ENCODE data around the gene STON1. TPM values are rescaled to one million over a fixed set of nuclear protein-coding genes. Genes with fewer than 3 reads are reported as not detected.
"Not testable (repeated sequence)": the region's sequence is repeated elsewhere in the genome, so short reads cannot be mapped to it uniquely, and the experiment has no call there.

STON1 gene
- total RNA-seq, 1 experiment from 2014 or later: 5.5 TPM

DNA sequence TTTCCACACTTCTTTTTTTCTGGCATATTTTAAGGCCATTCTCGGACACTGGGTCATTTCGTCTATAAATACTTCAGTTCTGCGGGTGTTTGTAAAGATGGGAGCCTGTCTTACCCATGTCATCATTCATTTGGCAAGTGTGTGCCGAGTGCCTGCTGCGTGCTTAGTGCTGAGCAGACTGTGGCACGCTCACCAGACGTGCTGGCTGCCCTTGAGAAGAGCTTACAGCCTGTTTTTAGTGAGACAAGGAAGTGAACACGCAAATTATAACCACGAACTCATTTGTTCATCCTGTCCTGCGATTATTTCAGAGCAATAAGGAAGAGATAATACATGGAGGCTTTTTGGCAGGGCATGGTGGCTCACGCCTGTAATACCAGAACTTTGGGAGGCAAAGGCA, 10.4 kb upstream of the STON1 start:
- no peaks in the 10 kb centered on the region for H3K9me3 ChIP-seq (ENCODE audit: control insufficient read depth, low read depth, low read length)
- H3K4me2 ChIP-seq (ENCODE audit: insufficient read depth, insufficient read length, low read length): no peak overlapping the region
- no peak overlapping the region for H4K91ac ChIP-seq (ENCODE audit: insufficient read length, low read depth, low read length)
- no peak overlapping the region for H4K5ac ChIP-seq (ENCODE audit: insufficient read length, low read depth, low read length)
- no peak overlapping the region for H3K18ac ChIP-seq (ENCODE audit: insufficient read length, low read depth, low read length)
- no peak overlapping the region for H3K14ac ChIP-seq (ENCODE audit: insufficient read depth, low read length)
- H3K9ac ChIP-seq (ENCODE audit: extremely low read depth, insufficient read length, low read length): no peak overlapping the region
- H3K27ac ChIP-seq (ENCODE audit: insufficient read length, low read depth, low read length): peak overlapping the region; percentile 32
- H2BK5ac ChIP-seq (ENCODE audit: insufficient read length, low read length): no peak overlapping the region
- H3K27me3 ChIP-seq (ENCODE audit: insufficient read depth, low read length): no peaks in the 10 kb centered on the region; the same call in 1 of the 2 replicates
- H4K8ac ChIP-seq (replicated peaks; ENCODE audit: insufficient read length, low read depth, low read length): no peak overlapping the region
- H3T11ph ChIP-seq (ENCODE audit: low read length): no peak overlapping the region
- Mint-ChIP-seq H3K4me3 (no peak overlapping the region), H3K36me3 (ENCODE audit: insufficient read depth in 1 of 3, low read depth in 3 of 3) (peaks cover 16 to 62% (median 39%) of the 10 kb centered on the region in 3 experiments), H3K4me1 (no peaks in the 10 kb centered on the region), H3K27me3 (ENCODE audit: low read depth) (no peaks in the 10 kb centered on the region; the same call in 1 of the 2 replicates), H3K27ac (peak overlapping the region; percentile 26 to 92 (median 74); a peak in 5 of 7 replicates), H3K9me3 (no peaks in the 10 kb centered on the region)
- no peaks in the 10 kb centered on the region for H3K79me1 ChIP-seq (ENCODE audit: insufficient read depth, low read depth, low read length, poor library complexity, severe bottlenecking)
- H3K56ac ChIP-seq (ENCODE audit: insufficient read length, low read depth, low read length): no peak overlapping the region
- no peaks in the 10 kb centered on the region for H3K4me1 ChIP-seq (ENCODE audit: insufficient read depth, low read length)
- H3K4ac ChIP-seq (ENCODE audit: low read depth, low read length): no peak overlapping the region
- TF ChIP-seq, protein P1, sequence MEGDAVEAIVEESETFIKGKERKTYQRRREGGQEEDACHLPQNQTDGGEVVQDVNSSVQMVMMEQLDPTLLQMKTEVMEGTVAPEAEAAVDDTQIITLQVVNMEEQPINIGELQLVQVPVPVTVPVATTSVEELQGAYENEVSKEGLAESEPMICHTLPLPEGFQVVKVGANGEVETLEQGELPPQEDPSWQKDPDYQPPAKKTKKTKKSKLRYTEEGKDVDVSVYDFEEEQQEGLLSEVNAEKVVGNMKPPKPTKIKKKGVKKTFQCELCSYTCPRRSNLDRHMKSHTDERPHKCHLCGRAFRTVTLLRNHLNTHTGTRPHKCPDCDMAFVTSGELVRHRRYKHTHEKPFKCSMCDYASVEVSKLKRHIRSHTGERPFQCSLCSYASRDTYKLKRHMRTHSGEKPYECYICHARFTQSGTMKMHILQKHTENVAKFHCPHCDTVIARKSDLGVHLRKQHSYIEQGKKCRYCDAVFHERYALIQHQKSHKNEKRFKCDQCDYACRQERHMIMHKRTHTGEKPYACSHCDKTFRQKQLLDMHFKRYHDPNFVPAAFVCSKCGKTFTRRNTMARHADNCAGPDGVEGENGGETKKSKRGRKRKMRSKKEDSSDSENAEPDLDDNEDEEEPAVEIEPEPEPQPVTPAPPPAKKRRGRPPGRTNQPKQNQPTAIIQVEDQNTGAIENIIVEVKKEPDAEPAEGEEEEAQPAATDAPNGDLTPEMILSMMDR (conservative IDR thresholded peaks at IDR 0.05): no peak
- no peak overlapping the region for H2AK5ac ChIP-seq (ENCODE audit: insufficient read length, low read length)
- H3K79me2 ChIP-seq (ENCODE audit: insufficient read depth, low read length): no peaks in the 10 kb centered on the region
- no peak overlapping the region for H2BK12ac ChIP-seq (ENCODE audit: insufficient read length, low read depth, low read length)
- no peak overlapping the region for H3K23ac ChIP-seq (ENCODE audit: insufficient read length, low read depth, low read length)
- H2BK20ac ChIP-seq (ENCODE audit: low read depth, low read length, poor library complexity, severe bottlenecking): no peak overlapping the region
- no peak overlapping the region for H2BK120ac ChIP-seq (ENCODE audit: low read depth, low read length, poor library complexity, severe bottlenecking)
- H3K23me2 ChIP-seq (ENCODE audit: insufficient read length, low read depth, low read length, poor library complexity, severe bottlenecking): peaks cover 2% of the 10 kb centered on the region
- H2AFZ ChIP-seq (ENCODE audit: low read length): no peak overlapping the region
- DNase-seq: no peak
- no peaks in the 10 kb centered on the region for H4K20me1 ChIP-seq (ENCODE audit: control insufficient read depth, insufficient read depth, insufficient read length)
- H2BK15ac ChIP-seq (ENCODE audit: low read depth, low read length): no peak overlapping the region
- no CpG with 5 or more reads among the region's 11 CpGs for WGBS (ENCODE audit: extremely low coverage, insufficient read length, low lambda C conversion rate)

- H3K4me3 Mint-ChIP-seq: not testable (repeated sequence)
- no CpG with 5 or more reads among the region's 3 CpGs for WGBS (ENCODE audit: extremely low coverage, insufficient read length, low lambda C conversion rate)
Measured at GRCh38 chr2:48524756-48525155, 5.2 kb upstream of the STON1 start.

More at GRCh38 chr2:48524756-48525155, 5.2 kb upstream of the STON1 start:
- H3K23me2 ChIP-seq (ENCODE audit: insufficient read length, low read depth, low read length, poor library complexity, severe bottlenecking); H3K79me1 ChIP-seq (ENCODE audit: insufficient read depth, low read depth, low read length, poor library complexity, severe bottlenecking); H3T11ph ChIP-seq (ENCODE audit: low read length); H4K8ac ChIP-seq (replicated peaks; ENCODE audit: insufficient read length, low read depth, low read length); H3K9me3 ChIP-seq (ENCODE audit: control insufficient read depth, low read depth, low read length); H3K4me1 ChIP-seq (ENCODE audit: insufficient read depth, low read length); H3K79me2 ChIP-seq (ENCODE audit: insufficient read depth, low read length); DNase-seq; H4K5ac ChIP-seq (ENCODE audit: insufficient read length, low read depth, low read length); H4K91ac ChIP-seq (ENCODE audit: insufficient read length, low read depth, low read length); H3K27ac ChIP-seq (ENCODE audit: insufficient read length, low read depth, low read length); H3K27ac Mint-ChIP-seq; H2BK20ac ChIP-seq (ENCODE audit: low read depth, low read length, poor library complexity, severe bottlenecking); H3K14ac ChIP-seq (ENCODE audit: insufficient read depth, low read length); H3K9me3 Mint-ChIP-seq; H3K27me3 Mint-ChIP-seq (ENCODE audit: low read depth); H2BK12ac ChIP-seq (ENCODE audit: insufficient read length, low read depth, low read length); H3K56ac ChIP-seq (ENCODE audit: insufficient read length, low read depth, low read length); H3K18ac ChIP-seq (ENCODE audit: insufficient read length, low read depth, low read length); H2AK5ac ChIP-seq (ENCODE audit: insufficient read length, low read length); H3K4me2 ChIP-seq (ENCODE audit: insufficient read depth, insufficient read length, low read length); H3K9ac ChIP-seq (ENCODE audit: extremely low read depth, insufficient read length, low read length); H3K23ac ChIP-seq (ENCODE audit: insufficient read length, low read depth, low read length); H4K20me1 ChIP-seq (ENCODE audit: control insufficient read depth, insufficient read depth, insufficient read length); H3K27me3 ChIP-seq (ENCODE audit: insufficient read depth, low read length); H3K4ac ChIP-seq (ENCODE audit: low read depth, low read length); H2BK120ac ChIP-seq (ENCODE audit: low read depth, low read length, poor library complexity, severe bottlenecking); H2AFZ ChIP-seq (ENCODE audit: low read length); H2BK15ac ChIP-seq (ENCODE audit: low read depth, low read length); H2BK5ac ChIP-seq (ENCODE audit: insufficient read length, low read length): not testable (repeated sequence)
- Mint-ChIP-seq H3K4me1 (peaks cover 11 to 13% of the 10 kb centered on the region in 2 experiments), H3K36me3 (ENCODE audit: insufficient read depth in 1 of 3, low read depth in 3 of 3) (peaks cover 7 to 20% (median 11%) of the 10 kb centered on the region in 3 experiments; a peak in 5 of 7 replicates)

Data from H9 (cell line).